Measurements from ENCODE around the gene SMIM10L1.

The SMIM10L1 gene

GRCh38 chr12:11182529-11182928 lies 11.5 kb downstream of the SMIM10L1 start:
- TF ChIP-seq CTCF (conservative IDR thresholded peaks at IDR 0.05; ENCODE audit: low read depth, low read length): no peak
- no peak for DNase-seq (ENCODE audit: low read depth)
- no peak overlapping the region for H3K4me3 ChIP-seq (ENCODE audit: low read length)

- DNase-seq (ENCODE audit: low read depth): no peak
- no peak overlapping the region for H3K4me3 ChIP-seq (ENCODE audit: low read length)
- no peak for TF ChIP-seq CTCF (conservative IDR thresholded peaks at IDR 0.05; ENCODE audit: low read depth, low read length)
Measured at GRCh38 chr12:11183011-11183410, 12.0 kb downstream of the SMIM10L1 start.

GRCh38 chr12:11186837-11187236 lies 15.8 kb downstream of the SMIM10L1 start, which contains the start of gene TAS2R42:
TAS2R42 (minus strand) TSS chr12:11186937; CDS start chr12:11186937, 0 bp downstream.
- no peak for TF ChIP-seq CTCF (conservative IDR thresholded peaks at IDR 0.05; ENCODE audit: low read depth, low read length)
- no peak for DNase-seq (ENCODE audit: low read depth)

GRCh38 chr12:11202811-11203210 lies 31.8 kb downstream of the SMIM10L1 start:
- TF ChIP-seq CTCF (conservative IDR thresholded peaks at IDR 0.05; ENCODE audit: low read depth, low read length): no peak
- DNase-seq (ENCODE audit: low read depth): no peak
- no peak overlapping the region for H3K4me3 ChIP-seq (ENCODE audit: low read length)

More at GRCh38 chr12:11186837-11187236, 15.8 kb downstream of the SMIM10L1 start, which contains the start of gene TAS2R42:
- no peak within 1 kb of the TSS for H3K4me3 ChIP-seq (ENCODE audit: low read length)

GRCh38 chr12:11204173-11204572 lies 33.2 kb downstream of the SMIM10L1 start:
- H3K4me3 ChIP-seq (ENCODE audit: low read length): no peak overlapping the region
- DNase-seq (ENCODE audit: low read depth): no peak
- no peak for TF ChIP-seq CTCF (conservative IDR thresholded peaks at IDR 0.05; ENCODE audit: low read depth, low read length)

GRCh38 chr12:11209113-11209512 lies 38.1 kb downstream of the SMIM10L1 start:
- DNase-seq (ENCODE audit: low read depth): no peak
- TF ChIP-seq CTCF (conservative IDR thresholded peaks at IDR 0.05; ENCODE audit: low read depth, low read length): no peak
- no peak overlapping the region for H3K4me3 ChIP-seq (ENCODE audit: low read length)

Measured in retinal pigment epithelial cell (primary cell).